ENCODE data around the gene COL6A6. TPM values are rescaled to one million over a fixed set of nuclear protein-coding genes. Genes with fewer than 3 reads are reported as not detected.
"Not testable (repeated sequence)": the region's sequence is repeated elsewhere in the genome, so short reads cannot be mapped to it uniquely, and the experiment has no call there.

COL6A6 gene
- total RNA-seq, 1 donor from 2014 or later: not detected

DNA sequence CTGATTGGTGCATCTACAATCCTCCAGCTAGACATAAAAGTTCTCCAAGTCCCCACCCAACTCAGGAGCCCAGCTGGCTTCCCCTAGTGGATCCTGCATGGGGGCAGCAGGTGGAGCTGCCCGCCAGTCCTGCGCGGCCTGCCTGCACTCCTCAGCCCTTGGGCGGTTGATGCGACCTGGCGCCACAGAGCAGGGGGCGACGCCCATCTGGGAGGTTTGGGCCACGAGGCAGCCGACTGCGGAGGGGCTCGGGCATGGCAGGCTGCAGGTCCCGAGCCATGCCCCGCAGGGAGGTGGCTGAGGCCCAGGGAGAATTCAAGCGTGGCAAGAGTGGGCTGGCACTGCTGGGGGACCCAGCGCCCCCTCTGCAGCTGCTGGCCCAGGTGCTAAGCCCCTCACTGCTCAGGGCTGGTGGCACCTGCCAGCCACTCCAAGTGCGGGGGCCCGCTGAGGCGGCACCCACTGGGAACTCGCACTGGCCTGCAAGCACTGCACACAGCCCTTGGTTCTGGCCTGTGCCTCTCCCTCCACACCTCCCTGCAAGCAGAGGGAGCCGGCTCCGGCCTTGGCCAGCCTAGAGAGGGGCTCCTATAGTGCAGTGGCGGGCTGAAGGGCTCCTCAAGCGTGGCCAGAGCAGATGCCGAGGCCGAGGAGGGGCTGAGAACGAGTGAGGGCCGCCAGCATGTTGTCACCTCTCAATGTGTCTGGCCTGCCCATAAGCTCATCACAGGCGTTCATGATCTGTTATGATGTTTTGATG lies 30.1 kb downstream of the COL6A6 start:
- TF ChIP-seq, protein P1, sequence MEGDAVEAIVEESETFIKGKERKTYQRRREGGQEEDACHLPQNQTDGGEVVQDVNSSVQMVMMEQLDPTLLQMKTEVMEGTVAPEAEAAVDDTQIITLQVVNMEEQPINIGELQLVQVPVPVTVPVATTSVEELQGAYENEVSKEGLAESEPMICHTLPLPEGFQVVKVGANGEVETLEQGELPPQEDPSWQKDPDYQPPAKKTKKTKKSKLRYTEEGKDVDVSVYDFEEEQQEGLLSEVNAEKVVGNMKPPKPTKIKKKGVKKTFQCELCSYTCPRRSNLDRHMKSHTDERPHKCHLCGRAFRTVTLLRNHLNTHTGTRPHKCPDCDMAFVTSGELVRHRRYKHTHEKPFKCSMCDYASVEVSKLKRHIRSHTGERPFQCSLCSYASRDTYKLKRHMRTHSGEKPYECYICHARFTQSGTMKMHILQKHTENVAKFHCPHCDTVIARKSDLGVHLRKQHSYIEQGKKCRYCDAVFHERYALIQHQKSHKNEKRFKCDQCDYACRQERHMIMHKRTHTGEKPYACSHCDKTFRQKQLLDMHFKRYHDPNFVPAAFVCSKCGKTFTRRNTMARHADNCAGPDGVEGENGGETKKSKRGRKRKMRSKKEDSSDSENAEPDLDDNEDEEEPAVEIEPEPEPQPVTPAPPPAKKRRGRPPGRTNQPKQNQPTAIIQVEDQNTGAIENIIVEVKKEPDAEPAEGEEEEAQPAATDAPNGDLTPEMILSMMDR (IDR thresholded peaks at IDR 0.05): no peak
- no peak overlapping the region for H3K4me3 Mint-ChIP-seq (ENCODE audit: unreplicated experiment)
- H3K27ac Mint-ChIP-seq (ENCODE audit: unreplicated experiment): no peak overlapping the region
- DNase-seq (ENCODE audit: low spot score): no peak
- no peaks in the 10 kb centered on the region for H3K36me3 Mint-ChIP-seq (ENCODE audit: low read depth)
- peaks cover 9% of the 10 kb centered on the region for H3K9me3 Mint-ChIP-seq (ENCODE audit: low read depth)
- H3K27me3 Mint-ChIP-seq (ENCODE audit: low read depth): no peaks in the 10 kb centered on the region
- H3K4me1 Mint-ChIP-seq (ENCODE audit: low read depth): no peaks in the 10 kb centered on the region

DNA sequence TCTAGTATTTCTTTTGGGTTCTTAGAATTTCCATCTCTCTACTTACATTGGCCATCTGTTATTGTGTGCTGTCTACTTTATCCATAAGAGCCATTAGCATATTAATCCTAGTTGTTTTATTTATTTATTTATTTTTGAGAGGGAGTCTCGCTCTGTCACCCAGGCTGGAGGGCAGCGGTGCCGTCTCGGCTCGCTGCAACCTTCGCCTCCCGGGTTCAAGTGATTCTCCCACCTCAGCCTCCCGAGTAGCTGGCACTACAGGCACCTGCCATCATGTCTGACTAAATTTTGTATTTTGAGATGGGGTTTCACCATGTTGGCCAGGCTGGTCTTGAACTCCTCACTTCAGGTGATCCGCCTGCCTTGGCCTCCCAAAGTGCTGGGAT lies 30.7 kb downstream of the COL6A6 start:
- H3K27me3 Mint-ChIP-seq (ENCODE audit: low read depth); H3K27ac Mint-ChIP-seq (ENCODE audit: unreplicated experiment); H3K4me3 Mint-ChIP-seq (ENCODE audit: unreplicated experiment); H3K4me1 Mint-ChIP-seq (ENCODE audit: low read depth); H3K9me3 Mint-ChIP-seq (ENCODE audit: low read depth); DNase-seq (ENCODE audit: low spot score); H3K36me3 Mint-ChIP-seq (ENCODE audit: low read depth): not testable (repeated sequence)

DNA sequence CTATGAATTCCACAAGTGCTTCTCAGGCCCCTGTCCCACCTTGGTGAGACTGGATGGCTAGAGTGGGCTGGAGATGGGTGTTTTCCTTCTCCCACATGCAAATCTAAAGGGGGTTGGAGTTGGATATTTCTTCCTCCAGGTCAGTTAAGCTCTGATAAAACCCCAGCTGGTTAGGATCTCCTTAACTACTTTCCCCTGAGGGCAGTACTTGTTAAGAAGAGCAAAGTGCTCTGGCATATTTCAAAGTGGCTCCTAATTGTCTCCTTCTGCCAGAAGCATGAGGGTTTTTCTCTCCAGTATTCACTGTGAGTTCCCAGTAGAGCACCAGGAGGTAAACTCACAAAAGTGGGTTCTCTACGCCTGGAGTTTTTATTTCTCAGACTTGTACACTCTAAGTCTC lies 31.4 kb downstream of the COL6A6 start:
- H3K27me3 Mint-ChIP-seq (ENCODE audit: low read depth): no peaks in the 10 kb centered on the region
- H3K36me3 Mint-ChIP-seq (ENCODE audit: low read depth): no peaks in the 10 kb centered on the region
- no peak overlapping the region for H3K27ac Mint-ChIP-seq (ENCODE audit: unreplicated experiment)
- DNase-seq (ENCODE audit: low spot score): no peak
- peaks cover 9% of the 10 kb centered on the region for H3K9me3 Mint-ChIP-seq (ENCODE audit: low read depth)
- TF ChIP-seq, protein P1 (IDR thresholded peaks at IDR 0.05): no peak
- no peak overlapping the region for H3K4me3 Mint-ChIP-seq (ENCODE audit: unreplicated experiment)
- no peaks in the 10 kb centered on the region for H3K4me1 Mint-ChIP-seq (ENCODE audit: low read depth)

DNA sequence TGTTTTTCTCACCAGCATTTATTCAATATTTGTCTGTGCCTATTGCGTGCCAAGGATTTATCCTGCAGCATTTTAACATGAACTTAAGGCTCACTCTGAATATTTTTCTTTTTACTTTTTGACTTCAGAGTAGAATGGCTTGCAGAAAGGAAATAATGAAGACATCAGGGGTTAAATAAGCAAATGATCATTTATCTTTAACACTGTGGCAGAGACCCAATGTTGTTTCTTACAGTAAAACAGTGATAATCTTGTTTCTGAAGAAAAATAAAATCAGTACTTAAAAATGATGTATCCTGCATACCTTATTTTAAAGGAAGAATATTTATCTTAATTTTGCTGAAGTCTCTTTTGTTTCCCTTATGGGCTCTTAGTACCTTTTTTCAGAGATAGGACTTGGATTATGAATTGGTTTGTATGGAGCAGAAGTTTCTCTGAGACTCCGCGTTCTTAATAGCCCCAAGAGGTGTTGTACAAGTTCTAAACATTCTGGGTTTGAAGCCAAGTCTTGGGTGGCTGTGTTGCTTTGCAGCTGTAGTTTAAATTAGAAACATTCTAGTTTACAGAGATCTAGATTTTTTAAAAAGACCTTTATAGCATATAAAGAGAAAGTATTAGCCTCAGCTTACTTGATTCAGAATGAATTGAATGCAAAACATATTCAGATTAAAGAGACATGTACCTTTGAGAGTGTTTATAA lies 40.5 kb downstream of the COL6A6 start:
- Mint-ChIP-seq H3K27me3 (ENCODE audit: low read depth) (peaks cover 8% of the 10 kb centered on the region), H3K27ac (ENCODE audit: unreplicated experiment) (no peak overlapping the region), H3K4me1 (ENCODE audit: low read depth) (no peaks in the 10 kb centered on the region), H3K9me3 (ENCODE audit: low read depth) (no peaks in the 10 kb centered on the region), H3K4me3 (ENCODE audit: unreplicated experiment) (no peak overlapping the region), H3K36me3 (ENCODE audit: low read depth) (no peaks in the 10 kb centered on the region)
- DNase-seq (ENCODE audit: low spot score): no peak
- TF ChIP-seq, protein P1 (IDR thresholded peaks at IDR 0.05): no peak

DNA sequence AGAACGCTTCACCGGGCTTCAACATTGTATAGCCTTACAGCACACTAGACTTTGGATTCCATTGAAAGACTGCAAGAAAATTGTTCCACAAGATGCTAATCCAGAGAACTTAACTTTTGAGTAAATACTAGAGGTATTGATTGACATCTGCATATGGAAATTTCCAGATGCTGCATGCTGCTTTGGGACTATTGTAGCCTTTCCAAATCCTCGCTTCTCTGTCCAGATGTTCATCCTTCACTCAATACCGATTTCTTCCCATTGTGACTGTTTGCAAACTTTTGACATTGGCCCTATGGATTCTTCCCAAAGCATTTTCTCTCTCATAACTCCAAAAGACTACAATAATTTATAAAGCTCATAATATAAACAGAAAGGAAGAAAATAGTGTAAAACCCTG lies 41.4 kb downstream of the COL6A6 start:
- DNase-seq (ENCODE audit: low spot score): no peak
- H3K9me3 Mint-ChIP-seq (ENCODE audit: low read depth): no peaks in the 10 kb centered on the region
- H3K27me3 Mint-ChIP-seq (ENCODE audit: low read depth): peaks cover 8% of the 10 kb centered on the region
- no peaks in the 10 kb centered on the region for H3K36me3 Mint-ChIP-seq (ENCODE audit: low read depth)
- no peak overlapping the region for H3K4me3 Mint-ChIP-seq (ENCODE audit: unreplicated experiment)
- no peak overlapping the region for H3K27ac Mint-ChIP-seq (ENCODE audit: unreplicated experiment)
- no peaks in the 10 kb centered on the region for H3K4me1 Mint-ChIP-seq (ENCODE audit: low read depth)
- TF ChIP-seq, protein P1 (IDR thresholded peaks at IDR 0.05): no peak

All from chondrocyte (in vitro differentiated cells).